HG02870 (cell line): ENCODE data around the gene SFI1.
"Not testable (repeated sequence)": the region's sequence is repeated elsewhere in the genome, so short reads cannot be mapped to it uniquely, and the experiment has no call there.

ENCODE experiments used
- ATAC-seq: cut with Tn5 transposase; IDR thresholded peaks from one replicate; pipeline ENCODE4 v1.9.1; 2021; ENCODE audit warnings: mild to moderate bottlenecking, moderate library complexity; ENCODE audit not compliant: unreplicated experiment

Gene SFI1

GRCh38 chr22:31496007-31496734 lies at the start of gene SFI1:
Gene SFI1 (plus strand): TSS chr22:31496536. CDS start chr22:31508285, 11,749 bp downstream.
- peak; percentile 65 for ATAC-seq

- no peak for ATAC-seq
These were observed 49.6 kb upstream of the SFI1 start for GRCh38 chr22:31446767-31447166.

GRCh38 chr22:31447337-31447736 lies 49.0 kb upstream of the SFI1 start:
- no peak for ATAC-seq

- ATAC-seq, result no peak
These were observed 48.0 kb upstream of the SFI1 start for GRCh38 chr22:31448382-31448781.

- no peak for ATAC-seq
These were observed 46.8 kb upstream of the SFI1 start for GRCh38 chr22:31449506-31449905.

GRCh38 chr22:31451709-31452571 lies 44.4 kb upstream of the SFI1 start:
- ATAC-seq, result no peak

GRCh38 chr22:31461699-31462098 lies 34.6 kb upstream of the SFI1 start:
- ATAC-seq, result no peak

- ATAC-seq, result no peak
These were observed 31.0 kb upstream of the SFI1 start for GRCh38 chr22:31465307-31465706.

- ATAC-seq, result no peak
These were observed 21.6 kb upstream of the SFI1 start for GRCh38 chr22:31474743-31475142.

- ATAC-seq, result no peak
These were observed 20.5 kb upstream of the SFI1 start for GRCh38 chr22:31475800-31476199.

GRCh38 chr22:31477329-31477728 lies 19.0 kb upstream of the SFI1 start:
- peak; percentile 72 for ATAC-seq

- ATAC-seq, result no peak
These were observed 15.2 kb upstream of the SFI1 start for GRCh38 chr22:31481129-31481528.

- not testable (repeated sequence) for ATAC-seq
These were observed 13.9 kb upstream of the SFI1 start for GRCh38 chr22:31482470-31482869.

- not testable (repeated sequence) for ATAC-seq
These were observed 10.0 kb upstream of the SFI1 start for GRCh38 chr22:31486369-31486768.

GRCh38 chr22:31486951-31487350 lies 9.4 kb upstream of the SFI1 start:
- no peak for ATAC-seq

- ATAC-seq, result no peak
These were observed 7.9 kb upstream of the SFI1 start for GRCh38 chr22:31488346-31488883.

GRCh38 chr22:31488988-31489617 lies 7.2 kb upstream of the SFI1 start:
- ATAC-seq, result peak; percentile 2

GRCh38 chr22:31489632-31490495 lies 6.5 kb upstream of the SFI1 start, which contains the start of gene EIF4ENIF1:
Gene EIF4ENIF1 (minus strand): TSS chr22:31489842. CDS start chr22:31488718, 1,124 bp downstream.
- peak; percentile 34 for ATAC-seq

- peak; percentile 66 for ATAC-seq
These were observed 5.8 kb upstream of the SFI1 start for GRCh38 chr22:31490496-31490925.
